GM19035 (cell line): ENCODE data around the gene SLC52A1.
"Not testable (repeated sequence)": the region's sequence is repeated elsewhere in the genome, so short reads cannot be mapped to it uniquely, and the experiment has no call there.

ENCODE experiments used
- ATAC-seq: cut with Tn5 transposase; IDR thresholded peaks from one replicate; pipeline ENCODE4 v1.9.1; 2021; ENCODE audit not compliant: unreplicated experiment

Gene SLC52A1

GRCh38 chr17:5035315-5035714 lies at the start of gene SLC52A1:
Gene SLC52A1, minus strand, starts transcription at chr17:5035426. Its CDS starts 820 bp downstream, at chr17:5034606.
- ATAC-seq: no peak

- no peak for ATAC-seq
Observed at GRCh38 chr17:5080591-5080990, 45.4 kb upstream of the SLC52A1 start.

- ATAC-seq: peak; percentile 81
Observed at GRCh38 chr17:5078106-5079028, 43.1 kb upstream of the SLC52A1 start, which contains the start of gene ZFP3. Gene ZFP3, plus strand, starts transcription at chr17:5078467. Its CDS starts 13,038 bp downstream, at chr17:5091505.

GRCh38 chr17:5077781-5078105 lies 42.5 kb upstream of the SLC52A1 start:
- ATAC-seq: no peak

- not testable (repeated sequence) for ATAC-seq
Observed at GRCh38 chr17:5077275-5077674, 42.0 kb upstream of the SLC52A1 start.

GRCh38 chr17:5075472-5075871 lies 40.2 kb upstream of the SLC52A1 start:
- ATAC-seq: not testable (repeated sequence)

GRCh38 chr17:5069724-5070123 lies 34.5 kb upstream of the SLC52A1 start:
- no peak for ATAC-seq

GRCh38 chr17:5068236-5068635 lies 33.0 kb upstream of the SLC52A1 start:
- no peak for ATAC-seq

- ATAC-seq: no peak
Observed at GRCh38 chr17:5065227-5065744, 30.1 kb upstream of the SLC52A1 start.

- no peak for ATAC-seq
Observed at GRCh38 chr17:5055543-5055942, 20.3 kb upstream of the SLC52A1 start.

- ATAC-seq: no peak
Observed at GRCh38 chr17:5050278-5050677, 15.1 kb upstream of the SLC52A1 start.

GRCh38 chr17:5049314-5049841 lies 14.2 kb upstream of the SLC52A1 start:
- no peak for ATAC-seq

- no peak for ATAC-seq
Observed at GRCh38 chr17:5047446-5047845, 12.2 kb upstream of the SLC52A1 start.

GRCh38 chr17:5045496-5045895 lies 10.3 kb upstream of the SLC52A1 start:
- ATAC-seq: no peak

- no peak for ATAC-seq
Observed at GRCh38 chr17:5044630-5045029, 9.4 kb upstream of the SLC52A1 start.

- no peak for ATAC-seq
Observed at GRCh38 chr17:5043524-5043923, 8.3 kb upstream of the SLC52A1 start.

- no peak for ATAC-seq
Observed at GRCh38 chr17:5042157-5043022, 7.2 kb upstream of the SLC52A1 start.

- ATAC-seq: no peak
Observed at GRCh38 chr17:5034651-5035050, 575 bp downstream of the SLC52A1 start.

GRCh38 chr17:5034063-5034462 lies 1.2 kb downstream of the SLC52A1 start:
- no peak for ATAC-seq

- no peak for ATAC-seq
Observed at GRCh38 chr17:5033352-5034015, 1.7 kb downstream of the SLC52A1 start.

GRCh38 chr17:5032865-5033264 lies 2.4 kb downstream of the SLC52A1 start:
- no peak for ATAC-seq
